ENCODE data around the gene ZNF618.

The ZNF618 gene

DNA sequence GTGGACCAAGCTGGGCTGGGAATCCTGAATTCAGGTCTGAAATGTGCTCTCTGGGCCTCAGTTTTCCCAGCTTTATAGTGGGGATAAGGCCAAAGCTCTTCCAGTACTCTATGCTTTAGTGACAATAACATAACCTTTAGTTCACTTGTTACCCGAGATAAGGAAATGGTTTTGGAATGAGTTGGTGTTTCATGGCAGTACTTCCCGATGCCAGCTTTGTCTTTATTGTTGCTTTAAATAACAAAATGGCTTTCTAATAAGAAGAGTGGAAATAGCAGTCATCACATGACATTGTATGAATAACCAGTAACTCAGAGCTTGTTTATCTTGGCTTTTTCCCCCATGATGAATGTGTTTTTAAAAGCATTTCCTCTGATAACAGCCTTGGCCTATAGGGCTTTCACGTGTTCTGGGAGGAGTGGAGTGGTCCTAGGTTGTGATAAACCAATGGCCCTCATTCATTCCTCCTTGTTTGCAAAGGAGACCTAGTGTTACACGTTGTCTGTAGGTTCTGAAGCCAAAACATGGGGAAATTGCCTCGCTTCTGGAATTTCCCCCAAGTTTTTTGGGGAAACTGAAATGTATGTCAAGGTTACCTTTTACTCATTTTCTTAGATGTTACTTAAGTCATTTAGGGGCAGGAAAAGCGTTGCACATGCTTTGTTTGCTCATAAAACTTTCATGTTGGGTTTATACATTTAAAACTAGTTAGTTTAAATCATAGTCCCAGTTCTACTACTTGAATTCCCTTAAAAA, 53.7 kb downstream of the ZNF618 start:
- H3K9ac ChIP-seq (ENCODE audit: low read length), result no peak overlapping the region
- H3K27ac ChIP-seq (ENCODE audit: low read length), result no peak overlapping the region
- no peak overlapping the region for H3K4me3 ChIP-seq (ENCODE audit: low read length)

DNA sequence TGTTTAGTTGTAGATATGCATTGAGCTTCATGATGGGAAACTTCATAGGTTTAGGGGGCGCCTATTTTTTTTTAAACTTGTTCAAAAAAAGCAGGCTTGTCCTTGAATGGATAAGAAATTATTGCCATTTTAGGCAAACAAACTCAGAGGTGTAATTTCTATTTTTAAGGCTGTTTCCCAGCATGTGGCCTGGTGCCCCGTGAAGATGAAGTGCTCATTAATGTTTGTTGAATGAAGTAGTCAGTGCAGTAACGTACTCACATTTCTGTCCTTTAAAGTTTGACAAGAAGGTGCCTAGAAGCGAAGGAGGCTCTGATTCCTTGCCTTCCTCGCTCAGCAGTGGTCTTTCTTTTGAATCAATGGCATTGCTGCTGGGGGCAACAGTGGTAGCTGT, 54.3 kb downstream of the ZNF618 start:
- no peak overlapping the region for H3K9ac ChIP-seq (ENCODE audit: low read length)

More for the DNA sequence above, 53.7 kb downstream of the ZNF618 start:
- H3K9me3 ChIP-seq (ENCODE audit: control insufficient read depth, low read depth, low read length), result peaks cover 11% of the 10 kb centered on the region
- no peaks in the 10 kb centered on the region for H3K27me3 ChIP-seq (ENCODE audit: control insufficient read depth, insufficient read depth, low read length)
- H3K4me1 ChIP-seq (ENCODE audit: control insufficient read depth, low read depth, low read length), result peaks cover 16% of the 10 kb centered on the region
- no peaks in the 10 kb centered on the region for H3K36me3 ChIP-seq (ENCODE audit: control insufficient read depth, low read depth, low read length)

DNA sequence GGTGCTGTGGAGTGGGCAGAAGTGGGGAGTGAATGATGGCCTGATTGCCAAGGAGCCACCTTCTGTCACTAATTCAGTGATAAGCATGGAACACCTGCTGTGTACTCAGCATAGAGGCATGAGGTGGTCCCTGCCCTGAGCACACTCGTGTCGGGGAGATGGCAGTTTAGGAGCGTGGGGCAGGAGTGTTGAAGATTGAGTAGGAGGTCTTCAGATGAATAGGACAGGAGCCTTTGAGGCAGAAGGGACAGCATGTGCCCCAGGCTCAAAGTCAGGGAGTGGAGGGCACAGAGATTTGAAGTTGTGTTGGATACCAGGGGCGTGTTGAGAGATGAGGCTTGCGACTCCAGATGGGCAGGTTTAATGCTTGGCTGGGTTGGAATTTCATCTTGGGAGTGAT, 55.0 kb downstream of the ZNF618 start:
- Histone ChIP-seq H3K27ac (ENCODE audit: low read length) (no peak overlapping the region), H3K4me1 (ENCODE audit: control insufficient read depth, low read depth, low read length) (peaks cover 16% of the 10 kb centered on the region), H3K27me3 (ENCODE audit: control insufficient read depth, insufficient read depth, low read length) (no peaks in the 10 kb centered on the region), H3K4me3 (ENCODE audit: low read length) (no peak overlapping the region), H3K9me3 (ENCODE audit: control insufficient read depth, low read depth, low read length) (peaks cover 9% of the 10 kb centered on the region), H3K36me3 (ENCODE audit: control insufficient read depth, low read depth, low read length) (no peaks in the 10 kb centered on the region), H3K9ac (ENCODE audit: low read length) (no peak overlapping the region)

More for the DNA sequence above, 54.3 kb downstream of the ZNF618 start:
- H3K4me1 ChIP-seq (ENCODE audit: control insufficient read depth, low read depth, low read length), result peaks cover 16% of the 10 kb centered on the region
- H3K27me3 ChIP-seq (ENCODE audit: control insufficient read depth, insufficient read depth, low read length), result no peaks in the 10 kb centered on the region
- no peak overlapping the region for H3K4me3 ChIP-seq (ENCODE audit: low read length)
- H3K27ac ChIP-seq (ENCODE audit: low read length), result no peak overlapping the region
- H3K9me3 ChIP-seq (ENCODE audit: control insufficient read depth, low read depth, low read length), result peaks cover 11% of the 10 kb centered on the region
- H3K36me3 ChIP-seq (ENCODE audit: control insufficient read depth, low read depth, low read length), result no peaks in the 10 kb centered on the region

- no peak overlapping the region for H3K4me3 ChIP-seq (ENCODE audit: low read length)
- H3K27me3 ChIP-seq (ENCODE audit: control insufficient read depth, insufficient read depth, low read length), result no peaks in the 10 kb centered on the region
- H3K9me3 ChIP-seq (ENCODE audit: control insufficient read depth, low read depth, low read length), result peaks cover 9% of the 10 kb centered on the region
- peaks cover 16% of the 10 kb centered on the region for H3K4me1 ChIP-seq (ENCODE audit: control insufficient read depth, low read depth, low read length)
- no peak overlapping the region for H3K9ac ChIP-seq (ENCODE audit: low read length)
- no peaks in the 10 kb centered on the region for H3K36me3 ChIP-seq (ENCODE audit: control insufficient read depth, low read depth, low read length)
- no peak overlapping the region for H3K27ac ChIP-seq (ENCODE audit: low read length)
Measured at GRCh38 chr9:113931777-113932176, 55.7 kb downstream of the ZNF618 start.

GRCh38 chr9:113932906-113933584, 56.9 kb downstream of the ZNF618 start:
- Histone ChIP-seq H3K4me3 (ENCODE audit: low read length) (no peak overlapping the region), H3K36me3 (ENCODE audit: control insufficient read depth, low read depth, low read length) (no peaks in the 10 kb centered on the region), H3K9me3 (ENCODE audit: control insufficient read depth, low read depth, low read length) (peaks cover 6% of the 10 kb centered on the region), H3K27me3 (ENCODE audit: control insufficient read depth, insufficient read depth, low read length) (no peaks in the 10 kb centered on the region), H3K9ac (ENCODE audit: low read length) (no peak overlapping the region), H3K27ac (ENCODE audit: low read length) (no peak overlapping the region), H3K4me1 (ENCODE audit: control insufficient read depth, low read depth, low read length) (peaks cover 16% of the 10 kb centered on the region)

DNA sequence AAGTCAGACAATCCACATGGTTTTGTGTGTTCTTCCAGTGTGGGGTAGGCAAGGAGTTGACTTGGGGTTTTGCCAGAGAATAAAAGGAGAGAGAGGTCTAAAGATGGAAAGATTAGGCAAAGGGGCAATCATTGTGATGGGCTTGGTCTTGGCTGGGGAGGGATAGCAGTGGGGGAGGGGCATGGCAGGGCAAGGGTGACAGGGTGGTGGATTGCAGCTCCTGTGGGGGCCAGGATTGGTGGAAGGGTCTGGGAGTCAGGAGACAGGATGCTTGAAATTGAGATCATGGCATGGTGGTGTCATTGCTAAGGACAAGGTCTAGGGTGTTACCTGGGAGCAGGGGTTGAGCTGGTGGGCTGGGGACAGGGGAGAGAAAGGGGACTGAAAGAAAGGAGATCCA, 57.6 kb downstream of the ZNF618 start:
- Histone ChIP-seq H3K9me3 (ENCODE audit: control insufficient read depth, low read depth, low read length) (no peaks in the 10 kb centered on the region), H3K36me3 (ENCODE audit: control insufficient read depth, low read depth, low read length) (no peaks in the 10 kb centered on the region), H3K27ac (ENCODE audit: low read length) (no peak overlapping the region), H3K4me1 (ENCODE audit: control insufficient read depth, low read depth, low read length) (peaks cover 16% of the 10 kb centered on the region), H3K9ac (ENCODE audit: low read length) (no peak overlapping the region), H3K4me3 (ENCODE audit: low read length) (no peak overlapping the region), H3K27me3 (ENCODE audit: control insufficient read depth, insufficient read depth, low read length) (no peaks in the 10 kb centered on the region)

GRCh38 chr9:113934167-113934828, 58.2 kb downstream of the ZNF618 start:
- Histone ChIP-seq H3K27ac (ENCODE audit: low read length) (no peak overlapping the region), H3K9ac (ENCODE audit: low read length) (no peak overlapping the region), H3K9me3 (ENCODE audit: control insufficient read depth, low read depth, low read length) (no peaks in the 10 kb centered on the region), H3K27me3 (ENCODE audit: control insufficient read depth, insufficient read depth, low read length) (no peaks in the 10 kb centered on the region), H3K36me3 (ENCODE audit: control insufficient read depth, low read depth, low read length) (no peaks in the 10 kb centered on the region), H3K4me1 (ENCODE audit: control insufficient read depth, low read depth, low read length) (peaks cover 16% of the 10 kb centered on the region), H3K4me3 (ENCODE audit: low read length) (no peak overlapping the region)

DNA sequence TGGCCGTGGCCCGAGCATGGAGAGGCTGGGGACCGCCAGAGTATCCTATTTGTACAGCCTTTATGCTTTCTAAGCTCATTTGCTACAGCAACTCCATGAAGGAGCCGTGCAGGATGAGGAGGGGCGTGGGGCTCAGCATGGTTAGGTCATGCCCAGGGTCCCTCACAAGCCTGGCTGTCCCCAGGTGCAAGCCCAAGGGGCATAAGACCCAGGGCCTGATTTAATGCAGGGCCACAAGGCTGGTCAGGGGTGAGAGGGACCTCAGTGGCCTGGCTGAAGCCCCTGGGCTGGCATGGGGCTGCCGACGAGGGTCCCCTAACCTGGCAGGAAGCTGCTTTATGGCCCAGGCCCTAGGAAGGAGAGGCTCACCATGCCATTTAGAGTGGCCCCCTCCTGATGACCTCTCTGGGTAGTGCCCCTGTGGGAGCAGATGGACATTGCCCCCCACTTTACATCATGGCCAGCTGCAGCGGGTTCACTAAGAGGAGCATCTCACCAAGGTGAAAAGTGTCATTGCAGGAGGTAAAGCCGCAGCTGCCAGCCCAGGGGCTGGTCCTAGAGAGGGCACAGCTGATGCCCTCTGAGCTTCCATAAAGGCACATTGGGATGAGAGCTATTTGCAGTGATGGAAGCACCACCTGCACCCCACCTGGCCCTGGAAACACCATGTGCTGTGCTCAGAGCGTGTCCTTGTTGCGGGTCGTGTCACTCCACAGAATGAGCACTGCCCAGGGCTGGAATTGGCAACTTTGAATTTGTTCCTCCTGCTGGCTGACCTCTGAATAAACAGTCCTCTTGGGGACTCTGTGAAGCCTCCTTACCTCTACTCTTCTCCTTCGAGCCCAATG, 58.9 kb downstream of the ZNF618 start:
- Histone ChIP-seq H3K9me3 (ENCODE audit: control insufficient read depth, low read depth, low read length) (no peaks in the 10 kb centered on the region), H3K36me3 (ENCODE audit: control insufficient read depth, low read depth, low read length) (no peaks in the 10 kb centered on the region), H3K27ac (ENCODE audit: low read length) (no peak overlapping the region), H3K27me3 (ENCODE audit: control insufficient read depth, insufficient read depth, low read length) (no peaks in the 10 kb centered on the region), H3K4me1 (ENCODE audit: control insufficient read depth, low read depth, low read length) (peaks cover 14% of the 10 kb centered on the region), H3K4me3 (ENCODE audit: low read length) (no peak overlapping the region), H3K9ac (ENCODE audit: low read length) (no peak overlapping the region)

GRCh38 chr9:113935677-113936380, 59.7 kb downstream of the ZNF618 start:
- H3K27me3 ChIP-seq (ENCODE audit: control insufficient read depth, insufficient read depth, low read length), result no peaks in the 10 kb centered on the region
- H3K9ac ChIP-seq (ENCODE audit: low read length), result no peak overlapping the region
- H3K36me3 ChIP-seq (ENCODE audit: control insufficient read depth, low read depth, low read length), result no peaks in the 10 kb centered on the region
- H3K27ac ChIP-seq (ENCODE audit: low read length), result no peak overlapping the region
- H3K9me3 ChIP-seq (ENCODE audit: control insufficient read depth, low read depth, low read length), result no peaks in the 10 kb centered on the region
- peaks cover 9% of the 10 kb centered on the region for H3K4me1 ChIP-seq (ENCODE audit: control insufficient read depth, low read depth, low read length)
- no peak overlapping the region for H3K4me3 ChIP-seq (ENCODE audit: low read length)

DNA sequence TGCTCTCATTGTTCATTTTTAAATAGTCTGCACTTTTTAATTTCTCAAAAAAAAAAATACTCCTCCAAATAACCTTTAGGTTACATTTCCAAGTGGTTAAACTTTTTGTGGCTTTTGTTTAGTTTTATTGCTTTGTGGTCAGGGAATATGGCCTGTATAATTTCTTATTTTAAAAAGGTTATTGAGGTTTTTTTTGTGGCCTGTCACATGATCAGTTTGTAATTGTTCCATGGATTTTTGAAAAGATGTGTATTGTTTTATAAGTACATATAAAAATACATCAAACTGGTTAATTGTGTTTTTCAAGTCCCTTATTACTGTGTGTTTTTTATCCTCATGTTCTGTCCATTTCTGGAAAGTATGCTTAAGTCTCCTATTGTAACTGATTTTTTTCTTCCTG, 64.0 kb downstream of the ZNF618 start:
- Histone ChIP-seq H3K36me3 (ENCODE audit: control insufficient read depth, low read depth, low read length) (no peaks in the 10 kb centered on the region), H3K27ac (ENCODE audit: low read length) (no peak overlapping the region), H3K4me1 (ENCODE audit: control insufficient read depth, low read depth, low read length) (peaks cover 14% of the 10 kb centered on the region), H3K9ac (ENCODE audit: low read length) (no peak overlapping the region), H3K27me3 (ENCODE audit: control insufficient read depth, insufficient read depth, low read length) (no peaks in the 10 kb centered on the region), H3K4me3 (ENCODE audit: low read length) (no peak overlapping the region), H3K9me3 (ENCODE audit: control insufficient read depth, low read depth, low read length) (no peaks in the 10 kb centered on the region)

Data from iPS-18a (cell line).